HEK293T (cell line): ENCODE results near the gene COL5A1.

Experiments used
- ELF4 ChIP-seq: fragments of 450-650 bp; IDR thresholded peaks from 2 replicates; pipeline ENCODE4 v1.6.1; 2017; ENCODE audit warnings: antibody characterized with exemption
- FOXM1 ChIP-seq: fragments of 450-650 bp; IDR thresholded peaks from 2 replicates; pipeline ENCODE4 v1.6.1; 2017; ENCODE audit warnings: mild to moderate bottlenecking, borderline replicate concordance
- NFRKB ChIP-seq: fragments of 450-650 bp; IDR thresholded peaks from 2 replicates; pipeline ENCODE4 v1.6.1; 2016; ENCODE audit warnings: mild to moderate bottlenecking, moderate library complexity
- SUZ12 ChIP-seq: fragments of 450-650 bp; IDR thresholded peaks from 2 replicates; pipeline ENCODE4 v1.6.1; 2016; ENCODE audit warnings: mild to moderate bottlenecking
- TARDBP ChIP-seq: fragments of 450-650 bp; IDR thresholded peaks from 2 replicates; pipeline ENCODE4 v1.6.1; 2016
- ZNF384 ChIP-seq: fragments of 450-650 bp; IDR thresholded peaks from 2 replicates; pipeline ENCODE4 v1.6.1; 2016

DNA sequence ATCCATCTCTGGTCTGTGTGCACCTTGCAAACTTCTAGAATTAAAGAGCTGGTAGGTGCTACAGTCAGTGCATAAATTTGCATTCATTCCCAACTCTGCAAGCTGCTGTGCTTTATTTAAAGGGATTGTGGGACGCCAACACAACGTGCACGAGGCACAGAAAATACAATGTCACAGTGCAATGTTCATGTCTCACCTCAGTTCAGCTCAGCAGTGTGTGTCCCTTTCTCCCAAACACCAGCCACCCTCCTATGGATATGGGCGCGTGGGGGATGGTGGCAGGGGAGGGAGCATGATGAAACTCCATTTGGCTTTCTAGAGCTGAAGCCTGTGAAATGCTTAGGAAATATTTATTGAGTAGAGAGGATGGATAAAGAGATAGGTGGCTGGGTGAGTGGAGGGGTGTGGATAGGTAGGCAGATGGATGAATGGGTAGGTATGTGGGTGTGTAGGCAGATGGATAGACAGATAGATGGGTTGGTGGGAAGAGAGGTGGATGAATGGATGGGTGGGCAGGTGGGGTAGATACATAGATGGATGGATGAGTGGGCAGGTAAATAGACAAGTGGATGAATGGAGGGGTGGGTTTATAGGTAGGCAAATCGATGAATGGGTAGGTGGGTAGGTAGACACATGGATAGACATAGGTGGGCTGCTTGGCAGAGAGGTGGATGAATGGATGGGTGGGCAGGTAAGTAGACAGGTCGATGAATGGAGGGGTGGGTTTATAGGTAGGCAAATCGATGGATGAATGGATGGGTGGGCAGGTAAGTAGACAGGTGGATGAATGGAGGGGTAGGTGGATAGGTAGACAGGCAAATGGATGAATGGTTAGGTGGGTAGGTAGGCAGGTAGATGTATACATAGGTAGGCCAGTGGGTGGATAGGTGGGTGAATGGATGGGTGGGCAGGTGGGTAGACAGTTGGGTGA is 146.3 kb downstream of the COL5A1 start:
- no peak for TF ChIP-seq TARDBP
- no peak for TF ChIP-seq FOXM1
- TF ChIP-seq NFRKB: no peak
- no peak for TF ChIP-seq ZNF384
- no peak for TF ChIP-seq ELF4
- TF ChIP-seq SUZ12: no peak
